Measurements from ENCODE around the gene HOXC6. TPM values are rescaled to one million over a fixed set of nuclear protein-coding genes. Genes with fewer than 3 reads are reported as not detected.
A peak's percentile ranks its signal among the peaks of the same experiment; 100 is the strongest.

Gene HOXC6
- total and polyA plus RNA-seq, 2 of the 13 experiments (the other 11 are each of a cell fraction or from before 2014, with no cell fraction given): not detected

GRCh38 chr12:53984901-53985691 is 43.1 kb upstream of the HOXC6 start, which contains the start of gene HOXC10 (continued):
- TF ChIP-seq GABPB1 (CRISPR knock-in tag; IDR thresholded peaks at IDR 0.05) (peak; percentile 42), ATF3 (CRISPR knock-in tag; IDR thresholded peaks at IDR 0.05) (0 out of 2 replicates have a peak, but pooled peaks have one; percentile 33), ZHX2 (IDR thresholded peaks at IDR 0.05; ENCODE audit: low read depth) (peak; percentile 64; the same call in 1 of the 2 replicates), ZHX2 (CRISPR knock-in tag; IDR thresholded peaks at IDR 0.05; ENCODE audit: borderline replicate concordance) (no peak), KDM3A (CRISPR knock-in tag; IDR thresholded peaks at IDR 0.05; ENCODE audit: low read depth) (0 out of 2 replicates have a peak, but pooled peaks have one; percentile 28), FOSL2 (CRISPR knock-in tag; IDR thresholded peaks at IDR 0.05) (peak; percentile 93), ZNF451 (CRISPR knock-in tag; IDR thresholded peaks at IDR 0.05) (no peak), ZBTB3 (CRISPR knock-in tag; IDR thresholded peaks at IDR 0.05; ENCODE audit: borderline replicate concordance, low read depth) (no peak), ZSCAN12 (CRISPR knock-in tag; IDR thresholded peaks at IDR 0.05) (no peak), ZNF740 (CRISPR knock-in tag; IDR thresholded peaks at IDR 0.05) (0 out of 2 replicates have a peak, but pooled peaks have one; percentile 31), ZNF350 (CRISPR knock-in tag; IDR thresholded peaks at IDR 0.05; ENCODE audit: borderline replicate concordance, low read depth) (no peak), ZBTB21 (CRISPR knock-in tag; IDR thresholded peaks at IDR 0.05) (peak; percentile 66; the same call in 1 of the 2 replicates), SCMH1 (CRISPR knock-in tag; IDR thresholded peaks at IDR 0.05; ENCODE audit: borderline replicate concordance) (no peak), GATAD1 (CRISPR knock-in tag; IDR thresholded peaks at IDR 0.05) (0 out of 2 replicates have a peak, but pooled peaks have one; percentile 24), ZNF558 (CRISPR knock-in tag; IDR thresholded peaks at IDR 0.05; ENCODE audit: borderline replicate concordance) (no peak), RARA (CRISPR knock-in tag; IDR thresholded peaks at IDR 0.05) (peak; percentile 38; the same call in 1 of the 2 replicates), NFYC (CRISPR knock-in tag; IDR thresholded peaks at IDR 0.05) (peak; percentile 52), JUND (CRISPR knock-in tag; IDR thresholded peaks at IDR 0.05) (0 out of 2 replicates have a peak, but pooled peaks have one; percentile 57), ZNF691 (CRISPR knock-in tag; IDR thresholded peaks at IDR 0.05; ENCODE audit: borderline replicate concordance, low read depth) (no peak), KDM2A (CRISPR knock-in tag; IDR thresholded peaks at IDR 0.05; ENCODE audit: borderline replicate concordance, low read depth) (peak; percentile 40; the same call in 1 of the 2 replicates), ZNF275 (CRISPR knock-in tag; IDR thresholded peaks at IDR 0.05; ENCODE audit: borderline replicate concordance) (no peak)

All from HepG2 (cell line).